ENCODE data around the gene THRA. TPM values are rescaled to one million over a fixed set of nuclear protein-coding genes. Genes with fewer than 3 reads are reported as not detected.
A peak's percentile ranks its signal among the peaks of the same experiment; 100 is the strongest.

THRA gene
- total RNA-seq, 3 donors from 2014 or later (not counting 1 experiment from before 2014, with no cell fraction given): 40.8 to 55.7 (median 42.3) TPM

- intact Hi-C loops (cut with micrococcal nuclease): no loop called here
- Histone ChIP-seq H3K4me3 (ENCODE audit: low read length) (no peak overlapping the region), H3K9me3 (ENCODE audit: control insufficient read depth, insufficient read depth, low read length) (no peaks in the 10 kb centered on the region), H3K36me3 (ENCODE audit: control insufficient read depth, insufficient read depth, low read length) (no peaks in the 10 kb centered on the region), H3K27ac (ENCODE audit: low read length) (peak overlapping the region; percentile 56), H3K27me3 (ENCODE audit: control insufficient read depth, insufficient read depth, low read length) (no peaks in the 10 kb centered on the region), H3K4me1 (ENCODE audit: control insufficient read depth, insufficient read depth, low read length) (peaks cover 89% of the 10 kb centered on the region)
- no peak for TF ChIP-seq CTCF (IDR thresholded peaks at IDR 0.05)
- DNase-seq: no peak
- no peak for ATAC-seq
- Mint-ChIP-seq H3K4me3 (peak overlapping the region; percentile 87), H3K27ac (peak overlapping the region; percentile 84 to 95), H3K27me3 (ENCODE audit: low read depth in 2 of 2) (no peaks in the 10 kb centered on the region), H3K9me3 (no peaks in the 10 kb centered on the region), H3K36me3 (no peaks in the 10 kb centered on the region), H3K4me1 (peaks cover 63 to 87% of the 10 kb centered on the region in 2 donors)
- WGBS (ENCODE audit: insufficient coverage): 71% methylated on average over 4 of the region's 4 CpGs
Measured at GRCh38 chr17:40068129-40068581, 5.4 kb downstream of the THRA start.

- WGBS (ENCODE audit: insufficient coverage): 19% methylated on average over 5 of the region's 5 CpGs
- H3K4me3 ChIP-seq (ENCODE audit: low read length): peak overlapping the region; percentile 16
- peaks cover 65 to 86% of the 10 kb centered on the region in 2 donors for H3K4me1 Mint-ChIP-seq
- H3K36me3 Mint-ChIP-seq: no peaks in the 10 kb centered on the region
- intact Hi-C loops (cut with micrococcal nuclease): no loop called here
- H3K36me3 ChIP-seq (ENCODE audit: control insufficient read depth, insufficient read depth, low read length): no peaks in the 10 kb centered on the region
- peak overlapping the region; percentile 87 for H3K4me3 Mint-ChIP-seq
- no peaks in the 10 kb centered on the region for H3K27me3 ChIP-seq (ENCODE audit: control insufficient read depth, insufficient read depth, low read length)
- H3K9me3 Mint-ChIP-seq: no peaks in the 10 kb centered on the region
- TF ChIP-seq CTCF (IDR thresholded peaks at IDR 0.05): no peak
- peak overlapping the region; percentile 56 for H3K27ac ChIP-seq (ENCODE audit: low read length)
- H3K27ac Mint-ChIP-seq: peak overlapping the region; percentile 84 to 95
- peaks cover 87% of the 10 kb centered on the region for H3K4me1 ChIP-seq (ENCODE audit: control insufficient read depth, insufficient read depth, low read length)
- ATAC-seq (peak in 2 of 3 donors; percentile 1 to 11), DNase-seq (no peak)
- no peaks in the 10 kb centered on the region for H3K9me3 ChIP-seq (ENCODE audit: control insufficient read depth, insufficient read depth, low read length)
- H3K27me3 Mint-ChIP-seq (ENCODE audit: low read depth in 2 of 2): no peaks in the 10 kb centered on the region
Measured at GRCh38 chr17:40068584-40068916, 5.8 kb downstream of the THRA start.

GRCh38 chr17:40068917-40069750 lies 6.4 kb downstream of the THRA start:
- DNase-seq (peak; percentile 69 to 90), ATAC-seq (peak; percentile 67 to 70 (median 70))
- WGBS (ENCODE audit: insufficient coverage): 11% methylated on average over 14 of the region's 14 CpGs
- Histone ChIP-seq H3K9me3 (ENCODE audit: control insufficient read depth, insufficient read depth, low read length) (no peaks in the 10 kb centered on the region), H3K4me1 (ENCODE audit: control insufficient read depth, insufficient read depth, low read length) (peaks cover 82% of the 10 kb centered on the region), H3K27me3 (ENCODE audit: control insufficient read depth, insufficient read depth, low read length) (no peaks in the 10 kb centered on the region), H3K4me3 (ENCODE audit: low read length) (peak overlapping the region; percentile 16), H3K36me3 (ENCODE audit: control insufficient read depth, insufficient read depth, low read length) (no peaks in the 10 kb centered on the region), H3K27ac (ENCODE audit: low read length) (peak overlapping the region; percentile 71)
- Mint-ChIP-seq H3K9me3 (no peaks in the 10 kb centered on the region), H3K27ac (peak overlapping the region; percentile 84 to 95), H3K27me3 (ENCODE audit: low read depth in 2 of 2) (no peaks in the 10 kb centered on the region), H3K4me1 (peaks cover 62 to 86% of the 10 kb centered on the region in 2 donors), H3K4me3 (peak overlapping the region; percentile 87), H3K36me3 (no peaks in the 10 kb centered on the region)
- TF ChIP-seq CTCF (IDR thresholded peaks at IDR 0.05): no peak
- intact Hi-C loops (cut with micrococcal nuclease): no loop called here
